H1 (cell line): Measurements from ENCODE around the gene CITED1. TPM values are rescaled to one million over a fixed set of nuclear protein-coding genes. Genes with fewer than 3 reads are reported as not detected.

Experiments used
- CTCF ChIA-PET: fragments of 300-600 bp; sonication (Branson Sonifier 250); formaldehyde crosslinking; loops from one replicate; lab custom pipeline; 2021; ENCODE audit not compliant: partially characterized antibody; lab: Charles Lee
- POLR2A ChIA-PET: fragments of 300-600 bp; sonication (Branson Sonifier 250); formaldehyde crosslinking; loops from one replicate; lab custom pipeline; 2021; ENCODE audit warnings: inconsistent platforms; ENCODE audit not compliant: partially characterized antibody; lab: Charles Lee
- DNase-seq, 2 experiments: peaks; one replicate each; pipeline versions ENCODE4 v3.0.0 to v3.0.0-alpha.2; 2010 to 2022; ENCODE audit warnings: low spot score in 2 of 2, low read depth in 1 of 2, mixed read lengths in 1 of 2
- FAIRE-seq: peaks from 2 replicates; lab custom pipeline; 2011; peaks lifted over from hg19 to GRCh38; lab: Jason Lieb, UNC
- H2AFZ ChIP-seq: 2 replicates; pipeline ENCODE4 v1.8.1; 2012; ENCODE audit warnings: low read length, inconsistent platforms
- H2AK5ac ChIP-seq: 2 replicates; pipeline ENCODE4 v1.6.1; 2013; ENCODE audit warnings: low read depth, low read length
- H2BK120ac ChIP-seq: replicated peaks from 2 replicates; pipeline ENCODE3; 2013; ENCODE audit warnings: low read depth, low read length, inconsistent platforms
- H2BK12ac ChIP-seq: 2 replicates; pipeline ENCODE4 v1.6.1; 2013; ENCODE audit warnings: low read depth, low read length
- H2BK15ac ChIP-seq: 2 replicates; pipeline ENCODE4 v1.6.1; 2013; ENCODE audit warnings: low read length
- H2BK20ac ChIP-seq: 2 replicates; pipeline ENCODE4 v1.6.1; 2013; ENCODE audit warnings: low read length
- H2BK5ac ChIP-seq: 2 replicates; pipeline ENCODE4 v1.6.1; 2013; ENCODE audit warnings: low read depth, low read length
- H3K14ac ChIP-seq: 2 replicates; pipeline ENCODE4 v1.6.1; 2013; ENCODE audit warnings: inconsistent platforms; ENCODE audit not compliant: insufficient read length
- H3K18ac ChIP-seq: 2 replicates; pipeline ENCODE4 v1.6.1; 2013; ENCODE audit warnings: low read length; ENCODE audit errors: extremely low read depth
- H3K23ac ChIP-seq: 2 replicates; pipeline ENCODE4 v1.6.1; 2013; ENCODE audit warnings: inconsistent platforms; ENCODE audit not compliant: insufficient read length
- H3K23me2 ChIP-seq: 2 replicates; pipeline ENCODE4 v1.6.1; 2013; ENCODE audit warnings: low read depth, low read length
- H3K27ac ChIP-seq: 2 replicates; pipeline ENCODE4 v1.6.1; 2011; ENCODE audit warnings: low read depth, low read length, inconsistent platforms
- H3K27me3 ChIP-seq, 4 experiments: replicated peaks in 1 of 4; 1 replicate in 1 of 4; 2 replicates in 3 of 4; pipeline versions ENCODE4 v1.6.1 to v1.8.1; 2011 to 2013; ENCODE audit warnings: low read length in 3 of 4, mild to moderate bottlenecking in 3 of 4, inconsistent platforms in 2 of 4, mixed read lengths in 2 of 4, moderate library complexity in 1 of 4; ENCODE audit not compliant: control insufficient read depth in 3 of 4, insufficient read depth in 3 of 4; ENCODE audit errors: extremely low read depth in 1 of 4
- H3K36me3 ChIP-seq, 4 experiments: 2 replicates each; pipeline versions ENCODE4 v1.6.1 to v1.8.1; 2011 to 2013; ENCODE audit warnings: mild to moderate bottlenecking in 4 of 4, low read length in 3 of 4, moderate library complexity in 2 of 4, control low read depth in 1 of 4, inconsistent platforms in 1 of 4; ENCODE audit not compliant: insufficient read depth in 4 of 4, control insufficient read depth in 2 of 4
- H3K4ac ChIP-seq: replicated peaks from 2 replicates; pipeline ENCODE3; 2013; ENCODE audit warnings: low read length, low read depth, mixed read lengths, inconsistent platforms; ENCODE audit not compliant: insufficient read length
- H3K4me1 ChIP-seq, 4 experiments: replicated peaks in 1 of 4; 1 replicate in 1 of 4; 2 replicates in 3 of 4; pipeline versions ENCODE4 v1.6.1 to v1.8.1; 2011 to 2013; ENCODE audit warnings: low read length in 3 of 4, inconsistent platforms in 2 of 4, mixed read lengths in 1 of 4; ENCODE audit not compliant: insufficient read depth in 4 of 4, control insufficient read depth in 3 of 4
- H3K4me2 ChIP-seq, 2 experiments: 2 replicates each; pipeline versions ENCODE4 v1.6.1 to v1.8.1; 2011 to 2013; ENCODE audit warnings: low read depth in 2 of 2, low read length in 2 of 2, control low read depth in 1 of 2, inconsistent platforms in 1 of 2, mild to moderate bottlenecking in 1 of 2; ENCODE audit not compliant: insufficient read depth in 1 of 2
- H3K4me3 ChIP-seq, 4 experiments: fragments of 200-600, 300-600 bp in 1 of 4; sonication (generic), shearing (Covaris generic), sonication (Bioruptor Twin) in 1 of 4; 2 replicates each; pipeline versions ENCODE4 v1.5.1 to v1.8.1; 2011 to 2016; ENCODE audit warnings: low read length in 4 of 4, low read depth in 3 of 4, control low read depth in 2 of 4, inconsistent platforms in 2 of 4, mild to moderate bottlenecking in 2 of 4, mixed read lengths in 1 of 4, moderate library complexity in 1 of 4; ENCODE audit not compliant: insufficient read depth in 2 of 4; ENCODE audit errors: extremely low read depth in 1 of 4
- H3K56ac ChIP-seq: replicated peaks from 2 replicates; pipeline ENCODE3; 2013; ENCODE audit warnings: low read depth, mild to moderate bottlenecking, mixed read lengths, low read length, inconsistent platforms; ENCODE audit not compliant: insufficient read length
- H3K79me1 ChIP-seq: 2 replicates; pipeline ENCODE4 v1.6.1; 2013; ENCODE audit warnings: low read depth, low read length, control low read depth
- H3K79me2 ChIP-seq, 2 experiments: 2 replicates each; pipeline versions ENCODE4 v1.6.1 to v1.8.1; 2012 to 2013; ENCODE audit warnings: low read length in 2 of 2, mild to moderate bottlenecking in 2 of 2, inconsistent platforms in 1 of 2; ENCODE audit not compliant: insufficient read depth in 2 of 2, control insufficient read depth in 1 of 2
- H3K9ac ChIP-seq, 4 experiments: replicated peaks in 1 of 4; 1 replicate in 1 of 4; 2 replicates in 3 of 4; pipeline versions ENCODE4 v1.6.1 to v1.8.1; 2011 to 2013; ENCODE audit warnings: low read depth in 3 of 4, low read length in 3 of 4, control low read depth in 2 of 4, mild to moderate bottlenecking in 2 of 4, moderate library complexity in 2 of 4, inconsistent platforms in 1 of 4; ENCODE audit errors: extremely low read depth in 1 of 4
- H3K9me3 ChIP-seq, 2 experiments: 2 replicates each; pipeline versions ENCODE4 v1.6.1 to v1.8.1; 2012 to 2013; ENCODE audit warnings: mild to moderate bottlenecking in 2 of 2, moderate library complexity in 2 of 2, control low read depth in 1 of 2, inconsistent platforms in 1 of 2, low read depth in 1 of 2, low read length in 1 of 2, mixed read lengths in 1 of 2; ENCODE audit not compliant: insufficient read depth in 2 of 2
- H4K20me1 ChIP-seq, 2 experiments: replicated peaks in 1 of 2; 2 replicates each; pipeline versions ENCODE3 to v1.8.1; 2011 to 2013; ENCODE audit warnings: inconsistent platforms in 2 of 2, low read length in 2 of 2, mild to moderate bottlenecking in 1 of 2; ENCODE audit not compliant: insufficient read depth in 2 of 2, control insufficient read depth in 1 of 2
- H4K5ac ChIP-seq: 2 replicates; pipeline ENCODE4 v1.6.1; 2013; ENCODE audit warnings: low read length, low read depth, mixed read lengths, inconsistent platforms; ENCODE audit not compliant: insufficient read length
- H4K8ac ChIP-seq: 2 replicates; pipeline ENCODE4 v1.8.0; 2013; ENCODE audit warnings: mild to moderate bottlenecking, moderate library complexity, low read length, inconsistent platforms; ENCODE audit not compliant: insufficient read depth; ENCODE audit errors: extremely low read depth
- H4K91ac ChIP-seq: replicated peaks from 2 replicates; pipeline ENCODE3; 2013; ENCODE audit warnings: low read length, mixed read lengths, inconsistent platforms; ENCODE audit not compliant: insufficient read length
- EZH2 ChIP-seq: fragments of 200-600 bp; sonication (generic); IDR thresholded peaks from 2 replicates; pipeline ENCODE4 v1.7.1; 2012; ENCODE audit warnings: low read depth, mild to moderate bottlenecking, moderate library complexity, low read length, inconsistent platforms; ENCODE audit not compliant: severe bottlenecking
- GABPA ChIP-seq: IDR thresholded peaks from 2 replicates; pipeline ENCODE4 v1.6.1; 2011; ENCODE audit warnings: mild to moderate bottlenecking, low read length, moderate library complexity, borderline replicate concordance; ENCODE audit not compliant: insufficient read depth
- JUND ChIP-seq: IDR thresholded peaks from 2 replicates; pipeline ENCODE4 v1.6.1; 2011; ENCODE audit warnings: mild to moderate bottlenecking, improper control_type of control experiment, low read length
- MAFK ChIP-seq: IDR thresholded peaks from 2 replicates; pipeline ENCODE4 v1.6.1; 2012; ENCODE audit warnings: low read depth, mild to moderate bottlenecking, improper control_type of control experiment, low read length
- POLR2AphosphoS5 ChIP-seq: IDR thresholded peaks from 2 replicates; pipeline ENCODE4 v1.6.1; 2011; ENCODE audit warnings: low read depth, low read length
- RNF2 ChIP-seq: fragments of 200-900, 300-1000 bp; sonication (generic); IDR thresholded peaks from 2 replicates; pipeline ENCODE4 v1.7.1; 2016; ENCODE audit warnings: borderline replicate concordance, low read depth, mild to moderate bottlenecking, antibody characterized with exemption, low read length; ENCODE audit not compliant: poor library complexity, severe bottlenecking; ENCODE audit errors: missing control alignments
- SP2 ChIP-seq: IDR thresholded peaks from 2 replicates; pipeline ENCODE4 v1.6.1; 2012; ENCODE audit warnings: mild to moderate bottlenecking, low read length, inconsistent platforms
- SUZ12 ChIP-seq: fragments of 200-600 bp; sonication (generic); IDR thresholded peaks from 2 replicates; pipeline ENCODE4 v1.6.1; 2012; ENCODE audit warnings: mild to moderate bottlenecking, inconsistent platforms, low read length, moderate library complexity, mixed read lengths
- TCF12 ChIP-seq: IDR thresholded peaks from 2 replicates; pipeline ENCODE4 v1.6.1; 2011; ENCODE audit warnings: low read depth, mild to moderate bottlenecking, low read length
- WGBS, 2 experiments: shearing (Covaris generic) in 1 of 2; methylation state at CpG; one replicate each; pipeline versions ENCODE4 v1.1.6 to v1.1.7; 2013 to 2015; ENCODE audit warnings: low lambda C conversion rate in 2 of 2, mixed read lengths in 2 of 2, inconsistent platforms in 1 of 2, low coverage in 1 of 2, missing lambda C conversion rate in 1 of 2; ENCODE audit not compliant: insufficient replicate concordance in 2 of 2, insufficient coverage in 1 of 2, insufficient read length in 1 of 2; ENCODE audit errors: extremely low coverage in 1 of 2, missing lambda C conversion rate in 1 of 2; 5-methylcytosine and 5-hydroxymethylcytosine counted together
- polyA plus RNA-seq, 7 experiments: library from polyadenylated mRNA; depleted of rRNA in 3 of 7; stranded (reverse) in 5 of 7; unstranded in 2 of 7; fragments of >200 nt in 5 of 7; fragments of 200-250 nt in 2 of 7; gene quantifications; 1 replicate in 5 of 7; 2 replicates in 1 of 7; 4 replicates in 1 of 7; pipeline versions ENCODE4 v1.2.1 to v1.2.3, GENCODE V29; 2011 to 2013; ENCODE audit warnings: missing spikeins in 2 of 7, mixed read lengths in 2 of 7
- total RNA-seq: library from RNA; stranded (reverse); fragmentation: NEBNext Ultra II Directional; extraction: Animal tissue kit (Norgen Biotek cat#: 25700); gene quantifications from 2 replicates; pipeline ENCODE4 v1.2.1, GENCODE V29; 2021
- TF ChIP-seq, protein P1 (sequence below): IDR thresholded peaks from 2 replicates; pipeline ENCODE4 v1.6.1; 2012; ENCODE audit warnings: inconsistent platforms

Gene CITED1
- total and polyA plus RNA-seq, 2 of the 8 experiments (the other 6 are each of a cell fraction or from before 2014, with no cell fraction given) = 1.2 to 2.4 TPM

DNA sequence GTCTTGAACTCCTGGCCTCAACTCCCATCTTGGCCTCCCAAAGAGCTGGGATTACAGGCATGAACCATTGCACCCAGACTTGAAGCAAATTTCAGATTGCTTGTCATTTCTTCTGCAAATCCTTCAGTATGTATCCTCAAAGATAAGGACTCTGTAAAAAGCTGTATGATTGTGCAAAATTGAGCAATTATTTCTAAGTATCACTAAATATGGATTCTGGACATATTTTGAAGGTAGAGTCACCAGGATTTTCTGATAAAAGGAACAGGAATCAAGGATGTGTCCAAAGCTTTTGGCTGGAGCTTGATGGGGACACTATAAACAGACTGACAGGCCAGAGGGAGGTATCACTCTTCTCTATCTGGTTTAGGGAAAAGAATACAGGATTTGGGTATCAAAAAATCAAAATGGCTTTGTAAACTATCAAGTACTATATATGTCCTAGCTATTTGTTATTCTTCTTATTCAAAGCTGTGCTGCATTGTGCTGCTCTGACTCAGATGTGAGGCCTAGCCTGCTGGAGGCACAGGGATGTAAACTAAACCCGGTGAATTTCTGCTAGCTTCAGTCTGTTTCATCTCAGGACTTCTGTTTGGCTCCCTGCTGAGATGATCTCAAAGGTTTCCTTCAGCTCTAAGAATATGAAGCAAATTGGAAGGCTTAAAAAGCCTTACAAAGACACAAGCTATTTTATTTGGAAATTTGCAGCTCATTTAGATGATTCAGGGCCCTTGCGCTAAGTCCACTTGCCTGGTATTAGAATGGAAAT lies 36.9 kb downstream of the CITED1 start:
- FAIRE-seq (no peak), DNase-seq (no peak)
- Histone ChIP-seq H3K4me3 (no peak overlapping the region), H3K36me3 (peaks cover 24 to 62% (median 47%) of the 10 kb centered on the region in 4 experiments), H2BK15ac (no peak overlapping the region), H3K56ac (no peak overlapping the region), H3K27ac (no peak overlapping the region), H2BK5ac (no peak overlapping the region), H3K4me2 (no peak overlapping the region), H4K8ac (no peak overlapping the region), H2BK12ac (no peak overlapping the region), H3K23me2 (no peaks in the 10 kb centered on the region), H3K18ac (no peak overlapping the region), H3K79me2 (no peaks in the 10 kb centered on the region), H3K4me1 (no peaks in the 10 kb centered on the region), H4K5ac (no peak overlapping the region), H2BK120ac (no peak overlapping the region), H3K4ac (no peak overlapping the region), H2AK5ac (no peak overlapping the region), H2AFZ (no peak overlapping the region), H3K79me1 (no peaks in the 10 kb centered on the region), H3K9ac (no peak overlapping the region), H2BK20ac (no peak overlapping the region), H3K23ac (no peak overlapping the region), H3K9me3 (no peaks in the 10 kb centered on the region), H4K20me1 (peaks cover 0 to 15% of the 10 kb centered on the region in 2 experiments), H3K27me3 (no peaks in the 10 kb centered on the region), H3K14ac (no peak overlapping the region), H4K91ac (no peak overlapping the region)
- ChIA-PET POLR2A (interaction anchor here (1.0 to 4.1 kb wide), 9 partner anchors 8 to 78 kb away, joined by 3 to 37 read pairs (median 7); partner anchors contain the start of genes ERCC6L and RPS4X), CTCF (interaction anchor here (1.1 kb wide), 1 partner anchor 29 kb away, joined by 3 read pairs; no protein-coding TSS in a partner anchor)
- 100% methylated on average over 1 of the region's 2 CpGs; no CpG with 5 or more reads in 1 of the 2 experiments for WGBS, 2 experiments
- TF ChIP-seq EZH2 (no peak), GABPA (no peak), POLR2AphosphoS5 (no peak), TCF12 (no peak), MAFK (no peak), SP2 (no peak), RNF2 (no peak), JUND (no peak), SUZ12 (no peak)
- TF ChIP-seq, protein P1, sequence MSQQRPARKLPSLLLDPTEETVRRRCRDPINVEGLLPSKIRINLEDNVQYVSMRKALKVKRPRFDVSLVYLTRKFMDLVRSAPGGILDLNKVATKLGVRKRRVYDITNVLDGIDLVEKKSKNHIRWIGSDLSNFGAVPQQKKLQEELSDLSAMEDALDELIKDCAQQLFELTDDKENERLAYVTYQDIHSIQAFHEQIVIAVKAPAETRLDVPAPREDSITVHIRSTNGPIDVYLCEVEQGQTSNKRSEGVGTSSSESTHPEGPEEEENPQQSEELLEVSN = no peak
